Heart left ventricle (tissue), 13 donors: Measurements from ENCODE around the gene ACOT12.

Source experiments
- CTCF ChIP-seq, 12 donors: fragments of 200-600 bp; sonication (generic) in 4 of 12; IDR thresholded peaks; one replicate each; pipeline versions ENCODE4 v1.5.0 to v1.8.0; 2018 to 2022; ENCODE audit warnings: antibody characterized with exemption in 12 of 12, mild to moderate bottlenecking in 5 of 12
- POLR2A ChIP-seq, 2 donors: fragments of 450-650 bp; IDR thresholded peaks; one replicate each; pipeline ENCODE4 v1.6.1; 2017; ENCODE audit warnings: antibody characterized with exemption in 2 of 2, mild to moderate bottlenecking in 2 of 2, moderate library complexity in 2 of 2
- donor health status: ischemic (EF 13 %, LVEDD 7.1; RV severe dilation, severe dysfunction).
- donor health status: DM: no; HTN: yes; CAD: no.
- donor health status: DM: no; HTN: no; CAD: no.
- donor health status: ischemic (EF 25% LVEDD 6.9; RV normal size, moderate dysfunction).
- donor health status: ischemic (EF 25% LVEDD 5.7; RV mildly dilated, moderate dysfunction).
- donor health status: ischemic (EF 35%, LVEDD 5.7; RV mildly dilated, moderate dysfunction).
- donor health status: nonischemic (EF 11% LVEDD 7.7; RV severe dilation, severe dysfunction).
- donor health status: DM: yes; HTN: yes; CAD: no.
- donor health status: PGD.
- donor health status: ischemic (EF 29% LVEDD 5.4; RV normal size, mild dysfunction).
- donor health status: nonischemic (EF 23%, LVEDD 6.1; RV moderate dilation, normal function).

GRCh38 chr5:81427566-81427965 lies 33.6 kb upstream of the ACOT12 start:
- TF ChIP-seq POLR2A (IDR thresholded peaks at IDR 0.05) (no peak), CTCF (IDR thresholded peaks at IDR 0.05) (no peak)
